ENCODE data around the gene ATP6AP2. TPM values are rescaled to one million over a fixed set of nuclear protein-coding genes. Genes with fewer than 3 reads are reported as not detected.
A peak's percentile ranks its signal among the peaks of the same experiment; 100 is the strongest.

ATP6AP2 gene
- total RNA-seq, 1 donor from 2014 or later, result 74.9 TPM

GRCh38 chrX:40623665-40624064, 42.9 kb downstream of the ATP6AP2 start:
- no peak for TF ChIP-seq CTCF (conservative IDR thresholded peaks at IDR 0.05; ENCODE audit: low read depth, low read length)
- H3K4me3 ChIP-seq (ENCODE audit: low read depth, low read length), result no peak overlapping the region

GRCh38 chrX:40625294-40625693, 44.5 kb downstream of the ATP6AP2 start:
- TF ChIP-seq CTCF (conservative IDR thresholded peaks at IDR 0.05; ENCODE audit: low read depth, low read length), result no peak
- H3K4me3 ChIP-seq (ENCODE audit: low read depth, low read length), result no peak overlapping the region
- DNase-seq (ENCODE audit: low read depth), result no peak

More at GRCh38 chrX:40623665-40624064, 42.9 kb downstream of the ATP6AP2 start:
- DNase-seq (ENCODE audit: low read depth), result no peak

GRCh38 chrX:40628506-40628905, 47.7 kb downstream of the ATP6AP2 start:
- H3K4me3 ChIP-seq (ENCODE audit: low read depth, low read length), result no peak overlapping the region
- DNase-seq (ENCODE audit: low read depth), result no peak
- no peak for TF ChIP-seq CTCF (conservative IDR thresholded peaks at IDR 0.05; ENCODE audit: low read depth, low read length)

- no peak for DNase-seq (ENCODE audit: low read depth)
- no peak overlapping the region for H3K4me3 ChIP-seq (ENCODE audit: low read depth, low read length)
- no peak for TF ChIP-seq CTCF (conservative IDR thresholded peaks at IDR 0.05; ENCODE audit: low read depth, low read length)
Observed at GRCh38 chrX:40632199-40632598, 51.4 kb downstream of the ATP6AP2 start.

GRCh38 chrX:40637687-40638086, 56.9 kb downstream of the ATP6AP2 start:
- DNase-seq (ENCODE audit: low read depth), result no peak
- TF ChIP-seq CTCF (conservative IDR thresholded peaks at IDR 0.05; ENCODE audit: low read depth, low read length), result no peak
- H3K4me3 ChIP-seq (ENCODE audit: low read depth, low read length), result no peak overlapping the region

GRCh38 chrX:40644176-40644575, 63.4 kb downstream of the ATP6AP2 start:
- no peak for TF ChIP-seq CTCF (conservative IDR thresholded peaks at IDR 0.05; ENCODE audit: low read depth, low read length)
- DNase-seq (ENCODE audit: low read depth), result no peak
- H3K4me3 ChIP-seq (ENCODE audit: low read depth, low read length), result peak overlapping the region; percentile 54

- peak overlapping the region; percentile 54 for H3K4me3 ChIP-seq (ENCODE audit: low read depth, low read length)
- DNase-seq (ENCODE audit: low read depth), result peak; percentile 26
- TF ChIP-seq CTCF (conservative IDR thresholded peaks at IDR 0.05; ENCODE audit: low read depth, low read length), result no peak
Observed at GRCh38 chrX:40644821-40645358, 64.1 kb downstream of the ATP6AP2 start.
